ENCODE results near the gene MOCS1.

- TF ChIP-seq YY1 (IDR thresholded peaks at IDR 0.05; ENCODE audit: insufficient read depth, insufficient read length) (no peak), SUZ12 (IDR thresholded peaks at IDR 0.05; ENCODE audit: extremely low read depth, insufficient read depth, insufficient read length) (no peak), ZNF274 (IDR thresholded peaks at IDR 0.05; ENCODE audit: low read depth, low read length) (no peak)
Measured at GRCh38 chr6:39881851-39882530, 52.3 kb downstream of the MOCS1 start.
